HepG2 (cell line): ENCODE measurements around the gene SKIDA1. TPM values are rescaled to one million over a fixed set of nuclear protein-coding genes. Genes with fewer than 3 reads are reported as not detected.

Source experiments
- ARNTL ChIP-seq: sonication (generic); formaldehyde crosslinking; IDR thresholded peaks from 2 replicates; pipeline ENCODE4 v1.4.0; 2020; ENCODE audit warnings: mild to moderate bottlenecking, missing genetic modification reagents
- ATF4 ChIP-seq, 2 experiments: fragments of 450-650 bp in 1 of 2; sonication (generic) in 1 of 2; formaldehyde crosslinking; IDR thresholded peaks; 2 replicates each; pipeline versions ENCODE4 v1.5.0 to v1.8.0; 2020 to 2022; ENCODE audit warnings: mild to moderate bottlenecking in 1 of 2, missing genetic modification reagents in 1 of 2
- BCL3 ChIP-seq: sonication (generic); formaldehyde crosslinking; IDR thresholded peaks from 2 replicates; pipeline ENCODE4 v1.5.1; 2020; ENCODE audit warnings: mild to moderate bottlenecking, missing genetic modification reagents, moderate library complexity
- FOXC1 ChIP-seq: sonication (generic); formaldehyde crosslinking; IDR thresholded peaks from 2 replicates; pipeline ENCODE4 v1.8.0; 2022; ENCODE audit warnings: mild to moderate bottlenecking, missing genetic modification reagents, borderline replicate concordance
- GFI1 ChIP-seq: sonication (generic); formaldehyde crosslinking; IDR thresholded peaks from 2 replicates; pipeline ENCODE4 v1.5.0; 2020; ENCODE audit warnings: missing genetic modification reagents, mild to moderate bottlenecking, borderline replicate concordance
- HIC2 ChIP-seq: sonication (generic); formaldehyde crosslinking; IDR thresholded peaks from 2 replicates; pipeline ENCODE4 v1.9.0; 2022; ENCODE audit warnings: low read depth, missing genetic modification reagents
- HOXD1 ChIP-seq: sonication (generic); formaldehyde crosslinking; IDR thresholded peaks from 2 replicates; pipeline ENCODE4 v1.5.0; 2020; ENCODE audit warnings: missing genetic modification reagents
- MEIS1 ChIP-seq: sonication (generic); formaldehyde crosslinking; IDR thresholded peaks from 2 replicates; pipeline ENCODE4 v1.9.0; 2021; ENCODE audit warnings: mild to moderate bottlenecking, missing genetic modification reagents, moderate library complexity, borderline replicate concordance
- NFKBIZ ChIP-seq: IDR thresholded peaks from 2 replicates; pipeline ENCODE4 v1.6.1; 2018; ENCODE audit warnings: missing genetic modification reagents, missing compliant biosample characterization
- NFRKB ChIP-seq: fragments of 450-650 bp; IDR thresholded peaks from 2 replicates; pipeline ENCODE4 v1.6.1; 2017
- SRF ChIP-seq: IDR thresholded peaks from 2 replicates; pipeline ENCODE4 v1.6.1; 2011; ENCODE audit warnings: mild to moderate bottlenecking, low read depth, low read length, moderate library complexity
- U2AF1 ChIP-seq: fragments of 200-400 bp; formaldehyde crosslinking; optimal IDR thresholded peaks from 2 replicates; pipeline ENCODE3; 2017; ENCODE audit warnings: mild to moderate bottlenecking, low read depth, low read length
- ZBTB33 ChIP-seq: sonication (generic); formaldehyde crosslinking; IDR thresholded peaks from 2 replicates; pipeline ENCODE4 v1.4.0; 2020; ENCODE audit warnings: missing genetic modification reagents
- ZFP36L2 ChIP-seq: sonication (generic); formaldehyde crosslinking; IDR thresholded peaks from 2 replicates; pipeline ENCODE4 v1.4.0; 2020; ENCODE audit warnings: missing genetic modification reagents
- ZMAT3 ChIP-seq: sonication (generic); formaldehyde crosslinking; conservative IDR thresholded peaks from 2 replicates; pipeline ENCODE4 v1.7.0; 2021; ENCODE audit warnings: missing genetic modification reagents
- ZNF292 ChIP-seq: sonication (generic); formaldehyde crosslinking; IDR thresholded peaks from 2 replicates; pipeline ENCODE4 v1.8.1; 2022; ENCODE audit warnings: mild to moderate bottlenecking, low read depth, missing genetic modification reagents, borderline replicate concordance
- ZNF317 ChIP-seq: sonication (generic); formaldehyde crosslinking; IDR thresholded peaks from 2 replicates; pipeline ENCODE4 v1.5.0; 2020; ENCODE audit warnings: mild to moderate bottlenecking, missing genetic modification reagents
- ZNF350 ChIP-seq: sonication (generic); formaldehyde crosslinking; IDR thresholded peaks from 2 replicates; pipeline ENCODE4 v1.4.0; 2020; ENCODE audit warnings: mild to moderate bottlenecking, low read depth, missing genetic modification reagents, borderline replicate concordance
- ZNF740 ChIP-seq: sonication (generic); formaldehyde crosslinking; IDR thresholded peaks from 2 replicates; pipeline ENCODE4 v1.4.0; 2020; ENCODE audit warnings: missing genetic modification reagents
- ZNF772 ChIP-seq: sonication (generic); formaldehyde crosslinking; IDR thresholded peaks from 2 replicates; pipeline ENCODE4 v1.5.0; 2020; ENCODE audit warnings: mild to moderate bottlenecking, missing genetic modification reagents
- ZSCAN30 ChIP-seq: sonication (generic); formaldehyde crosslinking; IDR thresholded peaks from 2 replicates; pipeline ENCODE4 v1.5.0; 2020; ENCODE audit warnings: mild to moderate bottlenecking, missing genetic modification reagents
- polyA plus RNA-seq, 8 experiments: library from polyadenylated mRNA; depleted of rRNA in 3 of 8; stranded (reverse) in 7 of 8; unstranded in 1 of 8; fragments of >200 nt; fragmentation: Illumina TruSeq in 4 of 8; extraction: Trizol in 4 of 8; gene quantifications; 2 replicates each; pipeline versions ENCODE4 v1.2.1 to v1.2.3, GENCODE V29; 2011 to 2016; ENCODE audit warnings: low read depth in 4 of 8, missing spikeins in 1 of 8, mixed read lengths in 1 of 8; ENCODE audit not compliant: insufficient read depth in 1 of 8
- total RNA-seq, 5 experiments: library from RNA; depleted of rRNA; stranded (reverse); fragments of >200 nt; fragmentation: Illumina TruSeq; extraction: Trizol; gene quantifications; 2 replicates each; pipeline ENCODE4 v1.2.3, GENCODE V29; 2016; ENCODE audit warnings: low read depth in 1 of 5

SKIDA1 gene
- total and polyA plus RNA-seq, 2 of the 13 experiments (the other 11 are each of a cell fraction or from before 2014, with no cell fraction given): 0.73 to 1.5 TPM

GRCh38 chr10:21525367-21526187 lies at the start of gene SKIDA1 (continued):
- TF ChIP-seq GFI1 (peak; percentile 38; the same call in 1 of the 2 replicates), U2AF1 (peak; percentile 25), HIC2 (CRISPR knock-in tag) (peak; percentile 43), HOXD1 (peak; percentile 65; the same call in 1 of the 2 replicates), FOXC1 (peak; percentile 71), ZMAT3 (CRISPR knock-in tag) (peak; percentile 75; the same call in 1 of the 2 replicates), NFKBIZ (CRISPR knock-in tag) (no peak; the same call in none of the 2 replicates), ZFP36L2 (CRISPR knock-in tag) (no peak), ATF4 (CRISPR knock-in tag; IDR thresholded peaks at IDR 0.05) (peak in 1 of 2 experiments; percentile 77; a peak in 2 of 4 replicates), MEIS1 (CRISPR knock-in tag) (peak; percentile 87; the same call in 1 of the 2 replicates), SRF (no peak), ZSCAN30 (CRISPR knock-in tag) (peak; percentile 69; the same call in 1 of the 2 replicates), ZNF740 (CRISPR knock-in tag) (peak; percentile 66), ZNF772 (CRISPR knock-in tag) (peak; percentile 88), ARNTL (CRISPR knock-in tag) (peak; percentile 58; the same call in 1 of the 2 replicates), BCL3 (CRISPR knock-in tag) (peak; percentile 86; the same call in 1 of the 2 replicates), ZBTB33 (no peak; the same call in 1 of the 2 replicates), ZNF292 (CRISPR knock-in tag) (peak; percentile 40), ZNF350 (CRISPR knock-in tag) (peak; percentile 70; the same call in 1 of the 2 replicates), NFRKB (no peak), ZNF317 (CRISPR knock-in tag) (peak; percentile 81; the same call in 1 of the 2 replicates)
